GM12873 (cell line): ENCODE results near the gene PHLPP1.

Experiments used
- CTCF ChIP-seq: IDR thresholded peaks from 2 replicates; pipeline ENCODE4 v1.5.1; 2012; ENCODE audit warnings: low read depth, mild to moderate bottlenecking, moderate library complexity, low read length, control low read depth; ENCODE audit not compliant: insufficient read depth; ENCODE audit errors: missing control alignments

PHLPP1 gene

GRCh38 chr18:62759704-62760402 is 44.5 kb downstream of the PHLPP1 start:
- no peak for TF ChIP-seq CTCF

- TF ChIP-seq CTCF: no peak
Measured at GRCh38 chr18:62760403-62760734, 45.0 kb downstream of the PHLPP1 start.

- TF ChIP-seq CTCF: no peak
Measured at GRCh38 chr18:62763101-62763521, 47.8 kb downstream of the PHLPP1 start.

GRCh38 chr18:62766266-62766665 is 50.9 kb downstream of the PHLPP1 start:
- no peak for TF ChIP-seq CTCF

- no peak for TF ChIP-seq CTCF
Measured at GRCh38 chr18:62767321-62767720, 52.0 kb downstream of the PHLPP1 start.

- no peak for TF ChIP-seq CTCF
Measured at GRCh38 chr18:62767836-62768557, 52.7 kb downstream of the PHLPP1 start.

GRCh38 chr18:62768558-62768943 is 53.2 kb downstream of the PHLPP1 start:
- TF ChIP-seq CTCF: no peak
